Measurements from ENCODE around the gene ZNF805. TPM values are rescaled to one million over a fixed set of nuclear protein-coding genes. Genes with fewer than 3 reads are reported as not detected.
A peak's percentile ranks its signal among the peaks of the same experiment; 100 is the strongest.
"Not testable (repeated sequence)": the region's sequence is repeated elsewhere in the genome, so short reads cannot be mapped to it uniquely, and the experiment has no call there.

The ZNF805 gene
- total RNA-seq, 2 donors from 2014 or later: 31.6 to 32.7 TPM

- no peak for DNase-seq
- no peak for ATAC-seq
- no peaks in the 10 kb centered on the region for H3K9me3 ChIP-seq (ENCODE audit: control insufficient read depth, low read length, poor library complexity, severe bottlenecking)
- Mint-ChIP-seq H3K36me3 (ENCODE audit: low read depth) (peaks cover 14% of the 10 kb centered on the region), H3K27me3 (no peaks in the 10 kb centered on the region), H3K4me1 (peaks cover 19% of the 10 kb centered on the region), H3K27ac (no peak overlapping the region), H3K4me3 (no peak overlapping the region)
These were observed 2.4 kb downstream of the ZNF805 start for GRCh38 chr19:57242821-57243220.

GRCh38 chr19:57244513-57244912 lies 4.1 kb downstream of the ZNF805 start:
- Mint-ChIP-seq H3K4me3 (no peak overlapping the region), H3K27ac (no peak overlapping the region), H3K27me3 (no peaks in the 10 kb centered on the region), H3K36me3 (ENCODE audit: low read depth) (peaks cover 16% of the 10 kb centered on the region), H3K4me1 (peaks cover 19% of the 10 kb centered on the region)
- no peak for DNase-seq
- ATAC-seq: no peak
- no peaks in the 10 kb centered on the region for H3K9me3 ChIP-seq (ENCODE audit: control insufficient read depth, low read length, poor library complexity, severe bottlenecking)

DNA sequence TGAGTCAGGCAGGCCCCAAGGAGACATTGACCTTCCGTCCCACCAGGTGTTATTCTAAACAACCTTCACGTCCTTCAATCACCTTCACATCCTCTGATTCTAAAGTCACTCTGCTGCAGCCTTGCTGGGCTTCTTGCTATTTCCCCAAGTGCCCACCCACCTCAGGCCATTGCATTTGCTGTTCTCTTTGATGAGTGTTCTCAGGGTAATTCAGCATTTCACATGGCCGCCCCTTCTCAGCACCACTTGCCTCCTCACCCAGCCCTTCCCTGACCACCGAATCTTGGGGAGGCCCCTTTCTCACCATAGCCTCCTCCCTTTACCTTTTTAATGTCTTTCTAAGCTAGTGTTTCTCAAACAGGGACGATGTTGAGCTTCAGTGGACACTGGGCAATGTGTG lies 4.6 kb downstream of the ZNF805 start:
- Mint-ChIP-seq H3K4me3 (no peak overlapping the region), H3K27me3 (no peaks in the 10 kb centered on the region), H3K4me1 (peaks cover 17% of the 10 kb centered on the region), H3K27ac (no peak overlapping the region), H3K36me3 (ENCODE audit: low read depth) (peaks cover 18% of the 10 kb centered on the region)
- ATAC-seq (no peak), DNase-seq (no peak)
- no peaks in the 10 kb centered on the region for H3K9me3 ChIP-seq (ENCODE audit: control insufficient read depth, low read length, poor library complexity, severe bottlenecking)

DNA sequence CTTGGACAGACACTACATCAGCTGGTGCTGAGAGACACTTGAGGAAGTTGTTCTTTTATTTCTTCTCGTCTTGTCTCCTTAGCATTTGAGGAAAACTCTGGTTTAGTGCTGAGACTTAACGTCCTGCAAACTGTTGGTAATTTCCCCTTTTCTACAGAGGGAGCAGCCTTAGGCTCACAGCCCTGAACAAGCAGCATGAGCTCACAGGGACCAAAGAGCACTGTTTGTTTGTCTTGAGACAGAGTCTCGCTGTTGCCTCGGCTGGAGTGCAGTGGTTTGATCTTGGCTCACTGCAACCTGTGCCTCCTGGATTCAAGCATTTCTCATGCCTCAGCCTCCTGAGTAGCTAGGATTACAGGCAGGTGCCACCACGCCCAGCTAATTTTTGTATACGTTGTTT lies 5.5 kb downstream of the ZNF805 start:
- Mint-ChIP-seq H3K27me3 (no peaks in the 10 kb centered on the region), H3K27ac (no peak overlapping the region), H3K4me3 (no peak overlapping the region), H3K4me1 (peaks cover 12% of the 10 kb centered on the region), H3K36me3 (ENCODE audit: low read depth) (peaks cover 19% of the 10 kb centered on the region)
- ATAC-seq (no peak), DNase-seq (no peak)
- H3K9me3 ChIP-seq (ENCODE audit: control insufficient read depth, low read length, poor library complexity, severe bottlenecking): no peaks in the 10 kb centered on the region

- H3K36me3 Mint-ChIP-seq (ENCODE audit: low read depth): peaks cover 27% of the 10 kb centered on the region
- DNase-seq: no peak
- peaks cover 2% of the 10 kb centered on the region for H3K4me1 Mint-ChIP-seq
- no peak overlapping the region for H3K4me3 Mint-ChIP-seq
- no peak for ATAC-seq
- H3K9me3 ChIP-seq (ENCODE audit: control insufficient read depth, low read length, poor library complexity, severe bottlenecking): peaks cover 5% of the 10 kb centered on the region
- H3K27me3 Mint-ChIP-seq: no peaks in the 10 kb centered on the region
- H3K27ac Mint-ChIP-seq: no peak overlapping the region
These were observed 8.2 kb downstream of the ZNF805 start for GRCh38 chr19:57248646-57249045.

GRCh38 chr19:57249329-57249728 lies 8.9 kb downstream of the ZNF805 start:
- DNase-seq: no peak
- H3K4me3 Mint-ChIP-seq: no peak overlapping the region
- H3K9me3 ChIP-seq (ENCODE audit: control insufficient read depth, low read length, poor library complexity, severe bottlenecking): peaks cover 5% of the 10 kb centered on the region
- peaks cover 28% of the 10 kb centered on the region for H3K36me3 Mint-ChIP-seq (ENCODE audit: low read depth)
- no peak overlapping the region for H3K27ac Mint-ChIP-seq
- peaks cover 2% of the 10 kb centered on the region for H3K4me1 Mint-ChIP-seq
- no peaks in the 10 kb centered on the region for H3K27me3 Mint-ChIP-seq
- ATAC-seq: no peak

DNA sequence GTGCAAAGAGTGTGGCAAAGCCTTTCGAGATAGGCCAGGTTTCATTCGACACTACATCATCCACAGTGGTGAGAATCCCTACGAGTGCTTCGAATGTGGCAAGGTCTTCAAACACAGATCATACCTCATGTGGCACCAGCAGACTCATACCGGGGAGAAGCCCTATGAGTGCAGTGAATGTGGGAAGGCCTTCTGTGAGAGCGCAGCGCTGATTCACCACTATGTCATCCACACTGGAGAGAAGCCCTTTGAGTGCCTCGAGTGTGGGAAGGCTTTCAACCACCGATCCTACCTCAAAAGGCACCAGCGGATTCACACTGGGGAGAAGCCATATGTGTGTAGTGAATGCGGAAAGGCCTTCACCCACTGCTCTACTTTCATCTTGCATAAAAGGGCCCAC lies 13.3 kb downstream of the ZNF805 start:
- H3K36me3 Mint-ChIP-seq (ENCODE audit: low read depth): peaks cover 23% of the 10 kb centered on the region
- not testable (repeated sequence) for DNase-seq; ATAC-seq; H3K4me1 Mint-ChIP-seq; H3K4me3 Mint-ChIP-seq; H3K27me3 Mint-ChIP-seq; H3K9me3 ChIP-seq (ENCODE audit: control insufficient read depth, low read length, poor library complexity, severe bottlenecking)
- H3K27ac Mint-ChIP-seq: peak overlapping the region; percentile 19

- DNase-seq (no peak), ATAC-seq (no peak)
- Mint-ChIP-seq H3K36me3 (ENCODE audit: low read depth) (peaks cover 5% of the 10 kb centered on the region), H3K4me1 (no peaks in the 10 kb centered on the region), H3K27me3 (no peaks in the 10 kb centered on the region), H3K27ac (no peak overlapping the region), H3K4me3 (no peak overlapping the region)
- peaks cover 3% of the 10 kb centered on the region for H3K9me3 ChIP-seq (ENCODE audit: control insufficient read depth, low read length, poor library complexity, severe bottlenecking)
These were observed 21.6 kb downstream of the ZNF805 start for GRCh38 chr19:57262044-57262443.

- DNase-seq (no peak), ATAC-seq (no peak)
- H3K4me1 Mint-ChIP-seq: no peaks in the 10 kb centered on the region
- no peaks in the 10 kb centered on the region for H3K27me3 Mint-ChIP-seq
- peaks cover 3% of the 10 kb centered on the region for H3K9me3 ChIP-seq (ENCODE audit: control insufficient read depth, low read length, poor library complexity, severe bottlenecking)
- H3K27ac Mint-ChIP-seq: no peak overlapping the region
- H3K4me3 Mint-ChIP-seq: no peak overlapping the region
- H3K36me3 Mint-ChIP-seq (ENCODE audit: low read depth): peaks cover 5% of the 10 kb centered on the region
These were observed 22.9 kb downstream of the ZNF805 start for GRCh38 chr19:57263244-57263741.

- DNase-seq (no peak), ATAC-seq (no peak)
- H3K9me3 ChIP-seq (ENCODE audit: control insufficient read depth, low read length, poor library complexity, severe bottlenecking): no peaks in the 10 kb centered on the region
- Mint-ChIP-seq H3K36me3 (ENCODE audit: low read depth) (no peaks in the 10 kb centered on the region), H3K27ac (no peak overlapping the region), H3K4me1 (no peaks in the 10 kb centered on the region), H3K27me3 (no peaks in the 10 kb centered on the region), H3K4me3 (no peak overlapping the region)
These were observed 26.9 kb downstream of the ZNF805 start for GRCh38 chr19:57267291-57267690.

GRCh38 chr19:57269515-57270250 lies 29.3 kb downstream of the ZNF805 start:
- H3K4me3 Mint-ChIP-seq: no peak overlapping the region
- no peaks in the 10 kb centered on the region for H3K36me3 Mint-ChIP-seq (ENCODE audit: low read depth)
- H3K4me1 Mint-ChIP-seq: no peaks in the 10 kb centered on the region
- ATAC-seq (no peak), DNase-seq (no peak)
- no peaks in the 10 kb centered on the region for H3K27me3 Mint-ChIP-seq
- H3K9me3 ChIP-seq (ENCODE audit: control insufficient read depth, low read length, poor library complexity, severe bottlenecking): peaks cover 2% of the 10 kb centered on the region
- no peak overlapping the region for H3K27ac Mint-ChIP-seq

DNA sequence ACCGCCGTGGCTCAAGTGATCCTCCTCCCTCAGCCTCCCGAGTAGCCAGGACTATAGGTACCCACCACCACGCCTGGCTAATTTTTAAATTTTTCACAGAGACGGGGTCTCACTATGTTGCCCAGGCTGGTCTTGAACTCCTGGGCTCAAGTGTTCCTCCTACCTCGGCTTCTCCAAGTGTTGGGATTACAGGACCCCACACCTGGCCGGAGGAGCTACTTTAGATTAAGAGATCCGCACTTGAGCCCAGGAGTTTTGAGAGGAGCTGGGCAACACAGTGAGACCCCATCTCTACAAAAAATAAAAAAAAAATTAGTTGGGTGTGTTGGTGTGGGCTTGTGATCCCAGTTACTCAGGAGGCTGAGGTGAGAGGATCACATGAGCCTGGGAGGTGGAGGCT lies 30.8 kb downstream of the ZNF805 start:
- Mint-ChIP-seq H3K27me3 (no peaks in the 10 kb centered on the region), H3K4me3 (no peak overlapping the region), H3K27ac (no peak overlapping the region), H3K36me3 (ENCODE audit: low read depth) (no peaks in the 10 kb centered on the region), H3K4me1 (no peaks in the 10 kb centered on the region)
- ATAC-seq: no peak
- H3K9me3 ChIP-seq (ENCODE audit: control insufficient read depth, low read length, poor library complexity, severe bottlenecking): peaks cover 2% of the 10 kb centered on the region
- DNase-seq: no peak

DNA sequence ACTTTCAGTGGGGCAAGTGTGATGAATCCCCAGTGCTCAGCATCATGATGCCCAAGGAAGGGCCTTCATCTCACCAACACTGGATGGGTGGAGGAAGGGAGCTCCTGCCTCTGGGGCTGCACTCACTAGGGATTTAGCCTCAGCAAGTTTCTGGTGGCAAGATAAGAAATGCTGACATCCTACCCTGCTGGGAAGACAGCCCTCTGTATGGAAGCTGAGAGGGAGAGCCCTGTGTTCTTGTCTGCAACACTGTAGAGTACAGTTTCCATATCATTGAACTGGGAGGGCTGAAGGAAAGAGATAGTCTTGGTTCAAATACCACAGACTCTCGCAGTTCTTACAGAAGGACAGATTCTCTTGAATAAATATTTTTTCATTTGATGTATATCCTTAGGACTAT lies 32.6 kb downstream of the ZNF805 start:
- Mint-ChIP-seq H3K4me1 (peaks cover 3% of the 10 kb centered on the region), H3K4me3 (no peak overlapping the region), H3K27me3 (no peaks in the 10 kb centered on the region), H3K36me3 (ENCODE audit: low read depth) (no peaks in the 10 kb centered on the region), H3K27ac (no peak overlapping the region)
- DNase-seq (no peak), ATAC-seq (no peak)
- peaks cover 2% of the 10 kb centered on the region for H3K9me3 ChIP-seq (ENCODE audit: control insufficient read depth, low read length, poor library complexity, severe bottlenecking)

GRCh38 chr19:57276430-57276829 lies 36.0 kb downstream of the ZNF805 start:
- H3K4me1 Mint-ChIP-seq: peaks cover 9% of the 10 kb centered on the region
- DNase-seq: no peak
- peaks cover 3% of the 10 kb centered on the region for H3K36me3 Mint-ChIP-seq (ENCODE audit: low read depth)
- H3K27me3 Mint-ChIP-seq: no peaks in the 10 kb centered on the region
- H3K9me3 ChIP-seq (ENCODE audit: control insufficient read depth, low read length, poor library complexity, severe bottlenecking): peaks cover 2% of the 10 kb centered on the region
- H3K27ac Mint-ChIP-seq: no peak overlapping the region
- H3K4me3 Mint-ChIP-seq: no peak overlapping the region
- ATAC-seq: no peak

Data from T-helper 17 cell (primary cell).